Measurements from ENCODE around the gene TNFRSF1A.

GRCh38 chr12:6302621-6303020, 39.3 kb downstream of the TNFRSF1A start:
- TF ChIP-seq CTCF (IDR thresholded peaks at IDR 0.05) = no peak
- no peak for TF ChIP-seq ZNF232 (CRISPR knock-in tag; IDR thresholded peaks at IDR 0.05)
- no peak for TF ChIP-seq ESRRA (CRISPR knock-in tag; IDR thresholded peaks at IDR 0.05; ENCODE audit: borderline replicate concordance)
- no peak for TF ChIP-seq TCF7 (CRISPR knock-in tag; IDR thresholded peaks at IDR 0.05; ENCODE audit: low read depth)
- TF ChIP-seq CBFB (CRISPR knock-in tag; IDR thresholded peaks at IDR 0.05; ENCODE audit: low read depth) = no peak
- TF ChIP-seq ZBTB43 (CRISPR knock-in tag; IDR thresholded peaks at IDR 0.05) = no peak
- no peak for TF ChIP-seq GABPB1 (CRISPR knock-in tag; IDR thresholded peaks at IDR 0.05)
- TF ChIP-seq MYBL2 (CRISPR knock-in tag; IDR thresholded peaks at IDR 0.05) = no peak
- TF ChIP-seq, protein P1, sequence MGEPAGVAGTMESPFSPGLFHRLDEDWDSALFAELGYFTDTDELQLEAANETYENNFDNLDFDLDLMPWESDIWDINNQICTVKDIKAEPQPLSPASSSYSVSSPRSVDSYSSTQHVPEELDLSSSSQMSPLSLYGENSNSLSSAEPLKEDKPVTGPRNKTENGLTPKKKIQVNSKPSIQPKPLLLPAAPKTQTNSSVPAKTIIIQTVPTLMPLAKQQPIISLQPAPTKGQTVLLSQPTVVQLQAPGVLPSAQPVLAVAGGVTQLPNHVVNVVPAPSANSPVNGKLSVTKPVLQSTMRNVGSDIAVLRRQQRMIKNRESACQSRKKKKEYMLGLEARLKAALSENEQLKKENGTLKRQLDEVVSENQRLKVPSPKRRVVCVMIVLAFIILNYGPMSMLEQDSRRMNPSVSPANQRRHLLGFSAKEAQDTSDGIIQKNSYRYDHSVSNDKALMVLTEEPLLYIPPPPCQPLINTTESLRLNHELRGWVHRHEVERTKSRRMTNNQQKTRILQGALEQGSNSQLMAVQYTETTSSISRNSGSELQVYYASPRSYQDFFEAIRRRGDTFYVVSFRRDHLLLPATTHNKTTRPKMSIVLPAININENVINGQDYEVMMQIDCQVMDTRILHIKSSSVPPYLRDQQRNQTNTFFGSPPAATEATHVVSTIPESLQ (CRISPR knock-in tag; IDR thresholded peaks at IDR 0.05) = no peak
